ENCODE measurements around the gene APOH.

GRCh38 chr17:66220079-66220835, 9.0 kb downstream of the APOH start:
- TF ChIP-seq CTCF (IDR thresholded peaks at IDR 0.05) (no peak), POLR2A (IDR thresholded peaks at IDR 0.05) (no peak)

Measured in upper lobe of left lung (tissue), 4 donors.